ENCODE measurements around the gene CCR5AS.
"Not testable (repeated sequence)": the region's sequence is repeated elsewhere in the genome, so short reads cannot be mapped to it uniquely, and the experiment has no call there.

- TF ChIP-seq POLR2AphosphoS5, CTCF, POLR2A (IDR thresholded peaks at IDR 0.05): not testable (repeated sequence)
Observed at GRCh38 chr3:46430879-46431278, 24.0 kb upstream of the CCR5AS start.
